Pulmonary artery endothelial cell (primary cell): Measurements from ENCODE around the gene CRLF1. TPM values are rescaled to one million over a fixed set of nuclear protein-coding genes. Genes with fewer than 3 reads are reported as not detected.

Source experiments
- DNase-seq: peaks from one replicate; pipeline ENCODE4 v3.0.0-alpha.2; 2011; ENCODE audit warnings: low read depth, low spot score
- total RNA-seq: library from RNA; depleted of rRNA; stranded (reverse); fragments of >200 nt; gene quantifications from 2 replicates; pipeline ENCODE4 v1.2.3, GENCODE V29; 2014

Gene CRLF1
- total RNA-seq, 1 donor from 2014 or later = not detected

GRCh38 chr19:18636183-18636968, 29.8 kb upstream of the CRLF1 start:
- peak; percentile 81 for DNase-seq

GRCh38 chr19:18635831-18636182, 29.2 kb upstream of the CRLF1 start:
- DNase-seq = no peak

- no peak for DNase-seq
These were observed 28.2 kb upstream of the CRLF1 start for GRCh38 chr19:18634612-18635297.

GRCh38 chr19:18633321-18633720, 26.7 kb upstream of the CRLF1 start:
- no peak for DNase-seq

GRCh38 chr19:18629166-18630088, 22.8 kb upstream of the CRLF1 start:
- no peak for DNase-seq

- no peak for DNase-seq
These were observed 20.3 kb upstream of the CRLF1 start for GRCh38 chr19:18626906-18627305.

GRCh38 chr19:18620902-18621301, 14.3 kb upstream of the CRLF1 start:
- no peak for DNase-seq

GRCh38 chr19:18620311-18620710, 13.7 kb upstream of the CRLF1 start:
- no peak for DNase-seq

GRCh38 chr19:18618236-18618635, 11.6 kb upstream of the CRLF1 start:
- no peak for DNase-seq

- DNase-seq = no peak
These were observed 11.0 kb upstream of the CRLF1 start for GRCh38 chr19:18617562-18617961.

- DNase-seq = no peak
These were observed 9.4 kb upstream of the CRLF1 start for GRCh38 chr19:18616023-18616422.

- no peak for DNase-seq
These were observed 7.1 kb upstream of the CRLF1 start for GRCh38 chr19:18613589-18614234.

GRCh38 chr19:18612772-18613588, 6.4 kb upstream of the CRLF1 start, which contains the start of gene TMEM59L:
TSS of gene TMEM59L (plus strand) at chr19:18612870. CDS start at chr19:18612959, 89 bp downstream.
- no peak for DNase-seq

GRCh38 chr19:18612051-18612771, 5.6 kb upstream of the CRLF1 start:
- no peak for DNase-seq

GRCh38 chr19:18611327-18612050, 4.9 kb upstream of the CRLF1 start:
- no peak for DNase-seq

GRCh38 chr19:18610556-18611326, 4.1 kb upstream of the CRLF1 start:
- DNase-seq = no peak

GRCh38 chr19:18610245-18610555, 3.6 kb upstream of the CRLF1 start:
- DNase-seq = no peak

- DNase-seq = no peak
These were observed 3.1 kb upstream of the CRLF1 start for GRCh38 chr19:18609717-18610051.
